HepG2 (cell line): ENCODE results near the gene SLC27A1. TPM values are rescaled to one million over a fixed set of nuclear protein-coding genes. Genes with fewer than 3 reads are reported as not detected.

Experiments used
- ATAC-seq: fragments of 200-7000 bp; cut with Tn5 transposase; 3 replicates; pipeline ENCODE4 v1.9.1; 2020; ENCODE audit warnings: mild to moderate bottlenecking, moderate library complexity
- BruUV-seq: library from RNA; stranded (reverse); fragments of 400-500 nt; replicated peaks from 2 replicates; lab custom pipeline; 2021; lab: Mats Ljungman, UMichigan
- CTCF ChIA-PET: fragments of 300-600 bp; formaldehyde crosslinking; extraction: SDS; loops from one replicate; lab custom pipeline; 2021; ENCODE audit warnings: low total read pairs, inconsistent platforms, low intra/inter-chr PET ratio; lab: Yijun Ruan, JAX
- POLR2A ChIA-PET: fragments of 350-600 bp; sonication (Branson Sonifier 250); formaldehyde crosslinking; loops from one replicate; lab custom pipeline; 2020; ENCODE audit warnings: antibody characterized with exemption, inconsistent platforms; lab: Yijun Ruan, JAX
- DNase-seq: peaks from one replicate; pipeline ENCODE4 v3.0.0-alpha.2; 2015; ENCODE audit warnings: low spot score
- FAIRE-seq: peaks from 3 replicates; lab custom pipeline; 2011; peaks lifted over from hg19 to GRCh38; lab: Jason Lieb, UNC
- H2AFZ ChIP-seq: one replicate; pipeline ENCODE4 v1.6.1; 2011; ENCODE audit warnings: low read length, inconsistent platforms
- H3K27ac ChIP-seq: fragments of 300-600 bp; 3 replicates; pipeline ENCODE4 v1.8.0; 2011; ENCODE audit warnings: mixed run types, mild to moderate bottlenecking, mixed read lengths, low read length, inconsistent platforms; ENCODE audit not compliant: insufficient read depth; ENCODE audit errors: extremely low read length
- H3K27me3 ChIP-seq, 2 experiments: fragments of 200-600 bp in 1 of 2; 2 replicates in 1 of 2; 3 replicates in 1 of 2; pipeline versions ENCODE4 v1.6.0 to v1.8.0; 2011; ENCODE audit warnings: low read length in 2 of 2, mild to moderate bottlenecking in 2 of 2, moderate library complexity in 2 of 2, inconsistent platforms in 1 of 2; ENCODE audit not compliant: insufficient read depth in 2 of 2, control insufficient read depth in 1 of 2
- H3K36me3 ChIP-seq, 2 experiments: fragments of 200-600 bp in 1 of 2; replicated peaks in 1 of 2; 2 replicates in 1 of 2; 3 replicates in 1 of 2; pipeline versions ENCODE4 v1.5.1 to v1.8.0; 2011; ENCODE audit warnings: low read length in 2 of 2, inconsistent platforms in 1 of 2; ENCODE audit not compliant: insufficient read depth in 2 of 2, control insufficient read depth in 1 of 2
- H3K4me1 ChIP-seq: 2 replicates; pipeline ENCODE4 v1.5.1; 2012; ENCODE audit warnings: low read length, inconsistent platforms; ENCODE audit not compliant: insufficient read depth
- H3K4me2 ChIP-seq: 2 replicates; pipeline ENCODE4 v1.6.0; 2011; ENCODE audit warnings: low read depth, low read length, inconsistent platforms
- H3K4me3 ChIP-seq, 3 experiments: fragments of 200-600 bp in 1 of 3; sonication (generic), shearing (Covaris generic) in 1 of 3; replicated peaks in 1 of 3; 2 replicates each; pipeline ENCODE4 v1.5.1; 2011 to 2016; ENCODE audit warnings: low read length in 3 of 3, inconsistent platforms in 2 of 3, low read depth in 2 of 3, mild to moderate bottlenecking in 2 of 3, control low read depth in 1 of 3, mixed read lengths in 1 of 3; ENCODE audit not compliant: insufficient read depth in 1 of 3
- H3K79me2 ChIP-seq: one replicate; pipeline ENCODE4 v1.6.1; 2011; ENCODE audit warnings: low read length, inconsistent platforms; ENCODE audit not compliant: insufficient read depth
- H3K9ac ChIP-seq: 2 replicates; pipeline ENCODE4 v1.6.0; 2011; ENCODE audit warnings: mild to moderate bottlenecking, low read depth, low read length, inconsistent platforms; ENCODE audit not compliant: insufficient read depth
- H3K9me3 ChIP-seq: 2 replicates; pipeline ENCODE4 v1.5.1; 2012; ENCODE audit warnings: mild to moderate bottlenecking, low read length
- H4K20me1 ChIP-seq: 2 replicates; pipeline ENCODE4 v1.6.0; 2011; ENCODE audit warnings: inconsistent platforms, mild to moderate bottlenecking, low read length, moderate library complexity; ENCODE audit not compliant: insufficient read depth
- AGO1 ChIP-seq: fragments of 200-400 bp; formaldehyde crosslinking; IDR thresholded peaks from 2 replicates; pipeline ENCODE4 v1.6.1; 2017; ENCODE audit warnings: mild to moderate bottlenecking, low read depth, low read length, moderate library complexity; ENCODE audit not compliant: poor library complexity, severe bottlenecking
- AGO2 ChIP-seq: fragments of 200-400 bp; formaldehyde crosslinking; optimal IDR thresholded peaks from 2 replicates; pipeline ENCODE3; 2017; ENCODE audit warnings: mild to moderate bottlenecking, low read depth, low read length, moderate library complexity
- FLYWCH1 ChIP-seq: sonication (generic); formaldehyde crosslinking; IDR thresholded peaks from 2 replicates; pipeline ENCODE4 v1.8.1; 2023; ENCODE audit warnings: mild to moderate bottlenecking, missing genetic modification reagents
- FOXK1 ChIP-seq: sonication (generic); formaldehyde crosslinking; IDR thresholded peaks from 2 replicates; pipeline ENCODE4 v1.4.0; 2020; ENCODE audit warnings: low read depth, missing genetic modification reagents, borderline replicate concordance
- MYC ChIP-seq: sonication (generic); formaldehyde crosslinking; IDR thresholded peaks from 2 replicates; pipeline ENCODE4 v1.9.0; 2021; ENCODE audit warnings: missing genetic modification reagents, borderline replicate concordance
- PAF1 ChIP-seq: IDR thresholded peaks from 2 replicates; pipeline ENCODE4 v1.6.1; 2016; ENCODE audit warnings: missing genetic modification reagents, missing compliant biosample characterization
- PHF8 ChIP-seq: sonication (generic); formaldehyde crosslinking; IDR thresholded peaks from 2 replicates; pipeline ENCODE4 v1.5.0; 2020; ENCODE audit warnings: missing genetic modification reagents
- RFX3 ChIP-seq: IDR thresholded peaks from 2 replicates; pipeline ENCODE4 v1.6.1; 2016; ENCODE audit warnings: missing biosample characterization, missing genetic modification reagents
- SRSF1 ChIP-seq: fragments of 200-400 bp; formaldehyde crosslinking; optimal IDR thresholded peaks from 2 replicates; pipeline ENCODE3; 2017; ENCODE audit warnings: mild to moderate bottlenecking, low read depth, low read length, moderate library complexity
- TERF1 ChIP-seq: sonication (generic); formaldehyde crosslinking; IDR thresholded peaks from 2 replicates; pipeline ENCODE4 v1.8.0; 2022; ENCODE audit warnings: mild to moderate bottlenecking, missing genetic modification reagents, moderate library complexity
- ZNF136 ChIP-seq: sonication (generic); formaldehyde crosslinking; IDR thresholded peaks from 2 replicates; pipeline ENCODE4 v1.8.1; 2022; ENCODE audit warnings: low read depth, mild to moderate bottlenecking, moderate library complexity, missing genetic modification reagents
- ZNF574 ChIP-seq: sonication (generic); formaldehyde crosslinking; IDR thresholded peaks from 2 replicates; pipeline ENCODE4 v1.4.0; 2020; ENCODE audit warnings: missing genetic modification reagents
- ZNF597 ChIP-seq: sonication (generic); formaldehyde crosslinking; IDR thresholded peaks from 2 replicates; pipeline ENCODE4 v1.5.0; 2020; ENCODE audit warnings: missing genetic modification reagents
- ZNF879 ChIP-seq: sonication (generic); formaldehyde crosslinking; IDR thresholded peaks from 2 replicates; pipeline ENCODE4 v1.8.1; 2023; ENCODE audit warnings: missing genetic modification reagents
- WGBS: methylation state at CpG from one replicate; pipeline ENCODE4 v1.1.6; 2017; ENCODE audit warnings: low lambda C conversion rate; 5-methylcytosine and 5-hydroxymethylcytosine counted together
- in situ Hi-C: cut with HindIII; loops from 2 replicates; pipeline ENCODE4 v1.10.0; 2017; ENCODE audit warnings: low pct_unique_long_range_greater_than_20kb; ENCODE audit not compliant: extremely low pct_ligation_motif_present
- intact Hi-C: fragments of 100-400 bp; cut with micrococcal nuclease; formaldehyde crosslinking; loops from one replicate; pipeline ENCODE4 v1.10.0; 2022; ENCODE audit not compliant: unreplicated experiment
- polyA plus RNA-seq, 8 experiments: library from polyadenylated mRNA; depleted of rRNA in 3 of 8; stranded (reverse) in 7 of 8; unstranded in 1 of 8; fragments of >200 nt; fragmentation: Illumina TruSeq in 4 of 8; extraction: Trizol in 4 of 8; gene quantifications; 2 replicates each; pipeline versions ENCODE4 v1.2.1 to v1.2.3, GENCODE V29; 2011 to 2016; ENCODE audit warnings: low read depth in 4 of 8, missing spikeins in 1 of 8, mixed read lengths in 1 of 8; ENCODE audit not compliant: insufficient read depth in 1 of 8
- total RNA-seq, 5 experiments: library from RNA; depleted of rRNA; stranded (reverse); fragments of >200 nt; fragmentation: Illumina TruSeq; extraction: Trizol; gene quantifications; 2 replicates each; pipeline ENCODE4 v1.2.3, GENCODE V29; 2016; ENCODE audit warnings: low read depth in 1 of 5

The SLC27A1 gene
- total and polyA plus RNA-seq, 2 of the 13 experiments (the other 11 are each of a cell fraction or from before 2014, with no cell fraction given), result 4.1 to 8.8 TPM

- TF ChIP-seq ZNF597 (CRISPR knock-in tag) (no peak), TERF1 (CRISPR knock-in tag) (no peak), ZNF136 (CRISPR knock-in tag) (no peak), PHF8 (CRISPR knock-in tag) (no peak), RFX3 (CRISPR knock-in tag) (no peak), ZNF879 (CRISPR knock-in tag) (no peak), FLYWCH1 (no peak), SRSF1 (no peak), AGO1 (peak; percentile 23), AGO2 (peak; percentile 74), PAF1 (0 out of 2 replicates have a peak, but pooled peaks have one; percentile 44), MYC (CRISPR knock-in tag) (no peak)
Observed at GRCh38 chr19:17504456-17504855, 34.1 kb downstream of the SLC27A1 start (continued).

GRCh38 chr19:17505223-17505622 lies 34.9 kb downstream of the SLC27A1 start:
- TF ChIP-seq ZNF574 (CRISPR knock-in tag), result 0 out of 2 replicates have a peak, but pooled peaks have one; percentile 19
- no peak for TF ChIP-seq FOXK1 (CRISPR knock-in tag)
- Histone ChIP-seq H3K9me3 (no peaks in the 10 kb centered on the region), H3K27me3 (no peaks in the 10 kb centered on the region), H3K4me2 (no peak overlapping the region), H3K4me1 (peaks cover 42% of the 10 kb centered on the region), H3K4me3 (no peak overlapping the region), H3K79me2 (peaks cover 10% of the 10 kb centered on the region), H3K36me3 (0 out of 5 replicates have a peak, but pooled peaks cover 0 to 4% of the 10 kb centered on the region in 2 experiments), H3K9ac (no peak overlapping the region), H4K20me1 (no peaks in the 10 kb centered on the region), H2AFZ (no peak overlapping the region), H3K27ac (no peak overlapping the region)
- BruUV-seq, result no TSS peak
- FAIRE-seq (no peak), DNase-seq (no peak), ATAC-seq (no peak)
- ChIA-PET CTCF (no interaction called here), POLR2A (no interaction called here)
- in situ Hi-C loops, result no loop called here
- intact Hi-C loops, result no loop called here
- 98% methylated on average over 10 of the region's 10 CpGs for WGBS
